Activated CD8-positive, alpha-beta memory T cell treated with anti-CD3 and anti-CD28 coated beads, Interleukin-2, amount 50 U/mL, for 1 hour (primary cell): Measurements from ENCODE around the gene SLC35E1.

ENCODE experiments used
- DNase-seq: peaks from one replicate; pipeline ENCODE4 v3.0.0-alpha.2; 2020; ENCODE audit errors: extremely low read depth

Gene SLC35E1

DNA sequence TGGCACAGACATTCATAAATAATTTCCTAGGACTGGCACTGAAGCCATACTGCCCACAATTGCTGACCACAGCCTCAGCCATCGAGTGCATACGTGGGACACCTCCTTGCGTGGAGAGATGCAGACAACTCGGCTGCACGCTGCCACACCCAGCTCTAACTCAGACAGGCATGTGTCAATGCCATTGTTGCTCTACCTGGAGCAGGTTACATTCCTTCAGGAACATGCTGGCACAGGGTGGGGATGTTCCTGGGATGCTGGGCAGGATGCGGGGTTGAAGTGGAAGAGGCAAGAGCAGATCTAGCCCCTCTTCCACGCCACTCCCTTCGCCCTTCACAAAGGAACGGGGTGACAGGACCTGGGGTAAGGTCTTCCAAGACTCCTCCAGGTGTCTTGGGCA is 24.2 kb upstream of the SLC35E1 start:
- no peak for DNase-seq

DNA sequence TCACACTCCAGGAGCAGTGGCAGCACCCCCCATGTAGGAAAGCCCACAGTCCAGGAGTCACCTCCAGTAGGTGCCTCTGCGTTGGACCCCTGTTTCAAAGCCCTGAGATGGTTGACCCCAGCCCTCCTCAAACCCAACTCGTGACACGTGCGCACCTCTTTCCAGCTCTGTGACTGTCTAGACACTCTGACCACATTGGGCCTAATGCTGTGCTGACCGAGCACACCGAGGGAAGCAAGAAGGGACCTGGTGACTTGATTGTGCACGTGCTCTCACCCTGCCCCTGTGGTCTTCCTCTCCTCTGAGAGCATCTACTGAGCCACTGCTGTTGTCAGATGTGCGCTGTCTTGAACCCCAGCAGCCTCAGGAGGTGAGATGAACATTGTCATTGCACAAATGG is 22.9 kb upstream of the SLC35E1 start:
- DNase-seq, result no peak

DNA sequence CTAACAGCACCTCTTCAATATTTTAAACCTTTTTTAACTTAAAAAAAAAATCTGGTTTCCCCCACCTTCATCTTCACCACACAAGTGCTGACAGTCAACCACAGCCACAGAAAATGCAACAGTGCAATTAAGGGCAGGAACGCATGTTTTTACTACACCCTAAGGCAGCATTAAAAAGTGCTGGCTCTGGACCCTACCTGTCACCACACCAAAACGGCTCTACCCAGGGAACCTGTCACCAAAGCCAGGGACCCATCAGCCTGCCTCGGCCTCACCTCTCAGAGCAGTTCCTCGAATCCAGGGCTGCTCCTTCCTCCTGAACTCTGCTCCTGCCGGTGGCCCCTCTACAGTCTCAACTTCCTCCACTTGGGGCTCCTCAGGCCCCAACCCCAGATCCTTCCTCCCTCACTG is 22.5 kb upstream of the SLC35E1 start:
- DNase-seq, result peak; percentile 32

DNA sequence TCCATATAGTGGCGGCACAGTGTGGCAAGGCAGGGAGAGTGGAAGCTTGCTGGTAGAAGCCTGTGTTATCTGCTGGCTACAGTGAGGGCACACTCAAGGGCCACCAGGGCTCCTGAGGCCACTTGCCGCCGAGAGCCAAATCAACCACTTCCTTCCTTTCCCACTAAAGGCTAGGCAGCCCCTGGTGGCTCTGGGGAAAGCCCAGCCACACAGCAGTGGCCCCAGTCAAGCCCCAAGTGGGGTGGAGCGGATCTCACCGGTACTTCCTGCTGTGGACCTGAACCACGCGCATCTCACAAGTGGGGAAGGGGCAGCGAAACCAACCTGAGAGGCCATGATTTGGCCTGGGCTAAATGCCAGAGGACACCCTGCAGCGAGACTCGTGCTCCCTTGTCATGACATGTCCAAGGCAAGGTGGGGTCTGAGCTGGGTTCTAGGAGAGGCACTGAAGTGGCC is 21.9 kb upstream of the SLC35E1 start:
- DNase-seq, result peak; percentile 12

DNA sequence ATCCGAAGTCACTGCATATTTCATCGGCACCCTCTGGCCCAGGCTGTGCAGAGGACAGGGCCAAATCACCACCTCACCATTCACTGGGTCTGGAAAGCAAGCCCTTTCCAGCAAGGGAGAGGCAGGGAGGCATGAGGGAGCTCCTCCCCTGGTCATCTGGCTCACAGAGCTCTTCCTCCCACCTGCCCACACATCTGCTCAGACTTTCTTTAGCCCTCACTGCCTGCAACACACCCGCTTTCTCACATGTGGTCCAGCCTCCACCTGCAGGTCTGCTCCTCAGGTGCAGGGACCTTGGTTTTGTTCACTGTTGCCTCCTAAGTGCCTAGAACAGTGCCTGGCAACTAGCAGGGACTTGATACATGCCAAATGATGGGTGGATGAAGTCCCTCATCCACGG is 21.0 kb upstream of the SLC35E1 start:
- no peak for DNase-seq

DNA sequence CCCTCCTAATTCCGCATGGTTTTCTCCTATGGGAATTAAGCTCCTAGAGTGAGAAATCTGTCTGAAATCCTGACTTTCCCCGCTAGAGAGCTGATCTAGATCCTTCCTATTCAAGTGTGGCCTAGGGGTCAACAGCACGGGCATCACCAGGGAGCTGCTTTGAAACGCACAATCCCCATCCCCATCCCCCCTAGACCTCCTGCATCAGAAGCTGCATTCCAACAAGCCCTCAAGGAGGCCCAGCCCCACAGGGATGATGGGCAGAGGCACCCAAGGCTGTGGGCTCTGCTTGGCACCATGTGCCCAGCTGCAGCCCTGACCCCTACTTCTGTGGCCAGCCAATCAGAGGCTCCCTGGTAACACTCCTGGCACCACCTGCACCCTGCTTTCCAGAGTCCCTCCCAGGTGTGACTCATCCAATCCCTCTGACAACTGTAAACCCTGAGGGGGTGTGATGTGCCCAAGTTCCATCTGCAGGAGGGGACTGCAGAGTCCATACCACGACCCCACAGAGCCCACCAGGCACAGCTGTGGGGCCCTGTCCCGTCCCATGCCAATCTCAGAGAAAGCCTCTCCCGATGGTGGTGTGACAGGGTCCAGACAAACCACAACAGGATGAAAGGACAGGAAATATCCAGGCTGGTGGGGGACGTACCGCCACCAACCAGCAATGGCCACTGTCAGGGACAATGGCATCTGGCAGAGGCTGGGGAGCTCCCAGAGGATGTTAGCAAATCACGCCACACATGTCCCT is 19.8 kb upstream of the SLC35E1 start:
- no peak for DNase-seq

DNA sequence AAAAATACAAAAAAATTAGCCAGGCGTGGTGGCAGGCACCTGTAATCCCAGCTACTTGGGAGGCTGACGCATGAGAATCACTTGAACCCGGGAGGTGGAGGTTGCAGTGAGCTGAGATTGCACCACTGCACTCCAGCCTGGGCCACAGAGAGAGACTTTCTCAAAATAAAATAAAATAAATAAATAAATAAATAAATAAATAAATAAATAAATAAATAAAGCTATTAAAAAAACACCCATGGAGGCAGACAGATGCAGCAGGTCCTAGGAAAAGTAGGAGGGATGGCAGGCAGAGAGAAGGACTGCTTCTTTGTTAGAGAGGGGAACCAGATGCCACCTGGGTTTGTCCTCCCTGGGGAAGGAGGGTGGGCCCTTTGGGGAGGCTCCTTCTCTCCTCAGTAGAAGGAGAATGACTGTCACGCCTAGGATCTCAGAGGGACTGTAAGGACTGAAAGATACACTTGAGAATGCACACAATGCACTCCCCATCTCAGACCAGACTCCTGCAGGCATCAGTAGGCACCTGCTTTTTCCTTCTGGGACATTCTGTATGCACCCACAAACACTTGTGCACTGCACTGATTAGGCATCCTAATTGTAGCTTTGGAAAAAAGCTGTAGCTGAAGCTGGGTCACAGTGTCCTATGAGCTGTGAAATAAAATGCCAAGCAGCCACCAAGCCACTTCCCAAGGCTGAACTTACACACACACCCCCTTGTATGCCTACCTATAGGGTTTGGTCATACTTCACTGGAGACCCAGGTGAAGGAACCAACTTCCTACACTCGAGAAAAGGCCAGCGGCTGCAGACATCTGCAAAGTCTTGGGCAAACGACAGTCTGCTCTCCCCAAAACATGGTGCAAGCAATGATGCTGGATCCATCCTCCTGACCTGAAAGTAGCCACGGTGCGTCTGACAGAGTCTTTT is 18.9 kb upstream of the SLC35E1 start:
- no peak for DNase-seq

DNA sequence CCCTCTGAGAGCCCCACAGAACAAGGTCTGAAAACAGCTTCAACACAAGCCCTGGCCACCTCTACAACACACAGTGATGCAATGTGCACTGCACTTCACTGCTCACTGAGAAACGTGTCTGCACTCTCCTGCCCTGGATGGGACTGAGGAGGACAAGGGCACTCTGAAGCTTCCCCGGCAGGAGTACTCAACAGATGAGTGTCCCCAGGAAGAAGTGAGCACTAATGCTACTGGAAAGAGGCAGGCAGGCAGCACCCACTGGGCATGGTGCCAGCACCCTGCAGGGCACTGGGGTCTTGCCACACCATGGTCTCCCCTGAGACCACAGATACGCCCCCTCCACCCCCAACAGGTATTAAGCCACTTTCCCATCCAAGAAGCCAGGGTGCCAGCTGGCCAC is 17.7 kb upstream of the SLC35E1 start:
- no peak for DNase-seq

DNA sequence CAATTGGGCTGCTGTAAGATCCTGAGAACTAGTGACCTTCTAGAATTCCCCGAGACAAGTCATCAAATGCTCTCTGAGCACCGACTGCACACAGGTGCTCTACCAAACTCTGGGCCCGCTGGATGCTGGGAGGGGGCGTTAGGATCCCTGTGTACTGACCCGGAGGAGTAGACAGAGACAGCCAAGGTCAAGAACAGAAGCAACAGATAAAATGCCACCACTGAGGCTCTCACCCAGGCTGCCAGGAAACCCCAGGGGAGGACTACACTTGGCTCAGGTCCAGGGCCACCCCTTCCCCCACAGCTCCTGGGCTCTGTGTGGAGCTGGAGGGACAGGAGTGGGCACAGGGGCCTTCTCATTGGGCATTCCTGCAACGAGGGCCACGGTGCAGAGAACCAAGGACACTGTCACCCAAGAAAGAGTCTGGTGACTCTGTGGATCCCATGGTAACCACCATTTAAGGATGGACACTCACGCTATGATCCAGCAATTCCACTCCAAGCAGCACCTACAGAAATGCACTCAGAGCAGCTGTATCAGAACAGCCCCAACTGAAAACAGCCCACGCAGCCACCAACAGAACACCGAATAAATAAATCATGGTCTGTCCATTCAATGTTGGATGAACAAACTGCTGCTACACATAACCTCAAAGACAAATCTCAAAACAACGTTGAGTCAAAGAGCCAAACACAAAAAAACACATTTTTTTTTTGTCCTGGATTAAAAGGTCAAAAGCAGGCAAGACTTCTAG is 16.8 kb upstream of the SLC35E1 start:
- DNase-seq, result no peak

DNA sequence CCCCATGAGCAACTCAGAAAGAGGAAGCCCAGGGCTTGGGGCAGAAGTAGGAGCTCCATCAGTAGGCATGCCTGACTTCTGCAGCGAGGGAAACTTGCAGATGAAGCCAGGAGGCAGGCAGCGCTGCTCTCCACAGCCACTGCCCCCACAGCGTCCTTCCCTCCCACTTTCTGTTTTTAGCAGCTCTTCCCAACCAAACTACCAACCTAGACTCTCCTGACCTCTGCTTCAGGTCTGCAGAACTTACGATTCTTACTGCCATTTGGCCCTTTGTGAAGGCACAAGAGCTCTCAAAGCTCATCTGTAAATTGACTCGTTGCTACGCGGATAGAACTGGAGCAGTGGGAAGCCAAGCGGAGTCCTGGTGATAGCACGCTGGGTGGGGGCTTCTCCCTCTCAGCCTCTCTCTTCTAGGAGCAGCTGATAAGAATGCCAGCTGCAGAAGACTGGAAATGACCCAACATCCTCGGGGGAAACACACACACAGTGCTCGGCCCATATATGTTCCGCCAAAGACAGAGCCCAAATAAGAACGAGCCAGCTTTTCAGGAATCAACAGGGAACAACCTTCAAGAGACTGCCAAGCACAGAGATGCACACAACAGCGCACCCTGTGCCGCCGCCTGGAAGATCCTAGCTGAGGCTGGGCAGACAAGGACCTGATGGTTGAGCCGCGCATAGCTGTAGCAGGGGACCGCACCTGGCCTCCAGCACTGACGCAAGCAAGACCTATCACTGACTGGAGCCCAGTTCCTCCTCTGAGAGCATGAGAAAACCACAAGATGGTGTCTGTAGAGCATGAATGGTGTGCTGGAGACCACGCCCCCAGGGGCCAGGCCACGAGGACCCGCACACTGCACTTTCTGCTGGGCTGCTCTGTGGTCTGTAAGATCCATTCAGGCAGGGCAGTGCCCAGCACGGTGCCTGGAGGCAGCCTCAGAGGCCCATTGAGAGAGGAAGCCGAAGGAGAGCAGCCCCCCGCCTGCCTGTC is 15.9 kb upstream of the SLC35E1 start:
- DNase-seq, result peak; percentile 53

DNA sequence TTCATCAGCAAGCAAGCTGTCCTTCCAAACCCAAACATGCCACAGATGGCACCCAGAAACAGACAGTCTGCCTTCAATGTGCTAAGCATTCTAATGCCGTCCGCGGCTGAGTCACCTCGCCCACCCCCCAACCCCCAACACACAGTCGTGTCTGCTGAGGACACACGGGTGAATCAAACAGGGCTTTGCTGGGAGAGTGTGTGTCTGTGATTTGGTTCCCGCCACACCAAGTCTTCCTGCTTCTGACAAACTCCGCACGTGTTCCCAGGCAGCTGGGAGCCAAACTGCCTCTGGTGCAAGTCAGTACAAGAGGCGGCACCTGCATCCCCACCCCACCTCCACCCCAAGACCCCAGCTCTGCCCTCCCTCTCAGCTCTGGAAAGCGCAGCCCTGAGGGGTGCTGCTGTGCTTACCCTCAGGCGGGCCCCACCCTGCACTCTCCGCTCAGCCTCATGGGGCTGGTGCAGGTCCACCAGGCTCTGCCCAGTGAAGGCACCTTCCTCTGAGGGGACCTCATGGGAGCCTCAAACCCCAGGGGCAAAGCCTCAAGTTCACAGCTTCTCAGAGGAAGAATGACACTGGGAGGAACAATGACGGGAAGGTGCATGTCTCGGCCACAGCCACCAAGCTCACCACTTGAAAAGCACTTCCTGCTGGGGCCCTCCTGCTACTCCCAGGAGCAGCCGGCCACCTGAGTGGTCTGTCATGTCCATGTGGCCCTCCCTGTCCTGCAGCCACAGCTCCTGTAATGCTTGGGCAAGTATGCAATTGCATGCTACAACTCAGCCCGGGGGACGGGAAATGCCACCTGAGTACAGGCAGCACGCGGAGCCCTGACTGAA is 15.0 kb upstream of the SLC35E1 start:
- DNase-seq, result peak; percentile 45

DNA sequence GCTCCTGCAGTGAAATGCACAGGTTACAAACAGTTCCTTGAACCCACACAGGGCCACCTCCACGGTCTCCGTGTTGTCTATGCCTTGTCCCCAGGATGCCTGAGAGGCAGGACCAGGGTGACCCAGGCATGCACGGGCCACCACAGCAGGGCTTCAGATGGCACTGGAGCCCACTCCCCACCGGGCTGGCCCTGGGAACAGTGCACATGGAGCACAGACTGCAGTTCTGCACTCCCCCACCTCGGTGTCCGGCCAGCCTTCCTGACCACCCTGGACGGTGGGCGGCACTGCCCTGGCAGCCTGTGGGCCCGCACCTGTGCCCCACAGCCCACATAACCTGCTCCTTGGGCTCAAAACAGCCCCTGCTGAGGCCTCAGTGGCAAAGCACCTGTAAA is 14.3 kb upstream of the SLC35E1 start:
- no peak for DNase-seq

DNA sequence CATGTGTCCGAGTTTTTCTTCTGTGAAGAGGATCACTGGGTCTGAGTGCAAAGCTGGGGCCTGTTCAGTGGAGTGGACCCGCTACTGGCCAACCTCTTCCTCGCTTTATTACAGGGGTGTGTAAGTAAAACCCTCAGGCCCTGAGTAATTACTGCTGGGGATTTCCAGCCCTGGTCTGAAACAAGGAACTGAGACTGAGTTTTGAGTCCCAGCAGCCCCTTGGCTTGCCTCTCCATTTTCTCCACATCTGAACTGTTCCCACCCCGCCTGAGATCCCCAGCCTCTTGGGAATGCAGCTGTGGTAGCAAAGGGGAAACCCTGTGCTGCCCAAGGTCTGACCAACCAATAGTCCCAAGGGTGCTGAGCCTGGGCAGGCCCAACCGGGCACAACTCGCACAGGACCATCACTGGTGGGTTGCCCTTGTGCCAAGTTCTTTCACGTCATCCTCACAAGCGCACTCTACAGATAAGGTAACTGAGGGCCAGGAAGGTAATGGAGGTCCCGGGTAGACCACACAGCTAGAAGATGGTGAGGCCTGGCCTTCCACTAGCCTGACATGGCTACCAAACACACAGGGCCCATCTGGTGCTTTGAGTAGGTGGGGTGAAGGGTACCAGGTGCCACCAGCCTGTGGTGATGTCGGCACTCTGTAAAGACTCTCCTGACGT is 13.7 kb upstream of the SLC35E1 start:
- DNase-seq, result no peak

DNA sequence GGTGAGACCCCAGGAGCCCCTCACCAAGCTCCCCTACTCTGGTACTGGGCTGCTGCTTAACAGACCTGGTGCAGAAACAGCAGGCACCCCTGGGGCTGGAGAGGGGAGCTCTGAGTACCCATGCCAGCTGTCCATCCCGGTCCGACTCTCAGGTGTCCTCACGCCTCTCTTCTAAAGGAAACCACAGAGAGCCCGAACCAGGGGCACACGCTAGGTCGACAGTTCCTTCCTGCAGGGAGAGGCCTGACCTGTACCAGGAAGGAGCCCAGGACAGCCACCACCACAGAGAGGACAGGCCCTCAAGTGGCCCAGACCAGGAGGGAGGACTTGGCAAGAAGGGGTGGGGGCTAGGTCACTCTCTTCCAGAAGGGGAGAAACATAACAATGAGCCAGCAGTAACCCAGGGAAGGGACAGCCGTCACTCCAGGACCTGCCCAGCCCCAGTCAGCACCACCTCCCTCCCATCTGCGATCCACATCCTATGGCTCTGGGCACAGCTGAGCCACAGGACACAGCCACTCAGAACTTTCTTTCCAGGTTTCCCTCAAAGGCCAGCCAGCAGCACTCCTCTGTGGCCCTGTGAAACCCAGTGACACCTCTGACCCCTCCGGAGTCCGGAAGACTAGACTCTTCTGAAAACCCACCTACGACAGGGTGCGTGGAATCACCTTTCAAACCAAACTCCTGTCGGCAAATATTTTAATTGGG is 13.0 kb upstream of the SLC35E1 start:
- no peak for DNase-seq

DNA sequence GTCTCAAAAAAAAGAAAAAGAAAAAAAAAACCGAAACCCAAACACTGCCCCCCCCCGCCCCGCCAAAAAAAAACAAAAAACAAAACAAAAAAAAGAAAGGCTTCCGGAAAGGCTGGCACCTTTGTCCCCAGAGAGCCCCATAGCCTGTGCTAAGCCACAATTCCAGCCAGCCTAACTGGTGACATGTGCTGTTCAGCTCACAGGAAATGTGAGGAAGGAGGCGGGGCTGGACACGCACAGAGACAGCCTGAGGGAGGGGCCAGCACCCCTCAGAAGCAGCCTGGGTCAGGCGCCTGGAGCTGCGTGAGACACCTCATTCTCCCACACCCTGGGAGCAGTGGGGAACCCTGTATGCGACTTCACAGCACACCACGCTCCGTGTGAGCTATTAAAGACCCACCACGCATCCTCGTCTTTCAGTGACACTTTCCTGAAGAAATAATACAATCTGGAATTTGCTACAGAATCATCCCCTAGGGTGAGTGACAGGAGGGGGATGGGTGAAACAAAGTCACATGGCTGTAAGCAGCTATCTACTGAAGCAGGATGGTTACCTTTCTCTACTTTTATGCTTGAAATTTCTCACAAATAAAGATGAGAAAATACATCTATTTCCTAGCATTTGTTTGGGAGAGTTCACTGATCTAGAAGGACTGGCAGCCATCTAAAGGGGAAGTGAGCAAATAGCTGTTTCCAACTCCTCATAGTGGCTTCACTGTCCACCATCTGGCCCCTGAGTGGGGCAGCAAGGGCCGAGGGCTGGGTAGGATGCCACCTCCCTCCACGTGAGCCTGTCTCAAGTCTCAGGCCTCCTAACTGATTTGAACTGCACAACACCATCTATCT is 12.3 kb upstream of the SLC35E1 start:
- DNase-seq, result peak; percentile 91

DNA sequence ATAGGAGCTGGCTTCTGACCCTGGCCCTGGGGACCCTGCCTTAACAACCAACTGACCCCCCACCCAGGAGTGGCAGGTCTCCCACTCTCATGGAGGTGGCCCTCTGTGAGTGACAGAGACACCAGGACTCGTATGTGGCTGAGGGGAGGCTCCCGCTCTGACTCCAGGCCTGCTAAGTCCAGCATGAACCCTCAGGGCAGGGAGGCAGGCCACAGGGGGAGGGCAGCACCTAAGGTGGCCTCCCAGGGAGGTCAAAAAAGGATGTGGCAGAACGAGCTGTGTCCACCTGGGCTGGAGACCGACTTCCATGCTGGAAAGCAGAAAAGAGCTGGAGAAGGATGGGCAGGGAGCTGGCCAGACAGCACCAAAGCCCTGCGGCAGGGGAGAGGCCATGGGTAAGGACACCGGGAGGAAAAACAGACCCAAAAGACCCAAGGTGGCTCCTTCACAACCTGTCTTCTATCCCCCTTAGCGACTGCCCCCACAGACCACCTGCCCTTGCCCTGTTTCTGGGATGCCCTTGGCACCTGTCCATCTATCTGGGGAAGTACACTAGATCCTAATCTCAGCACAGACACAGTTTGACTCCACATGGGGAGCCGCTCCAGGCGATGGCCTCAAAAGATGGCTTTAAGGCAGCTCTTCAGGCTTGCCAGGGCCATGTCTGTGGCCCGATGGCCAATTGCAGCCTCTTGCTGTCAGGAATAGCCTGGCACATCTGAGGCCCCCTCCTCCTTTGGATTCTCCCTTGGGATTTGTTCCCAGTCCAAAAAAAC is 10.5 kb upstream of the SLC35E1 start:
- no peak for DNase-seq

DNA sequence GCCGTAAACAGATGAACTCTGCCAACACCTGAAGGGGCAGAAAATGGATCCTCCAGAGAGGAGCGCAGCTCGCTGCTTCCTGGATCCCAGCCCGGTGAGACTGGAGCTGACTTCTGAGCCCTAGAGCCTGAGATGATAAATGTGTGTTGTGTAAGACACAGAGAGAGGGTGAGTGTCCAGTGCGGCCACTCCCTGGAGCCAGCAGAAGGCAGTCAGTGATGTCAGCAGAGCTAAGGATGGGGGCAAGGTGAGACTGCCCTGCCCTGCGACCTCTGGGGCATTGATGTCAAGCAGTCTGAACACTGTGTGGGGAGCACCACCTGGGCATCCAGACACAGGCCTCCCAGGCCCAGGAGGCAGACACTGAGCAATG is 9.7 kb upstream of the SLC35E1 start:
- DNase-seq, result no peak
